A673 (cell line): ENCODE results near the gene CXCL3. TPM values are rescaled to one million over a fixed set of nuclear protein-coding genes. Genes with fewer than 3 reads are reported as not detected.

ENCODE experiments used
- BruUV-seq: library from RNA; stranded (reverse); fragments of 400-500 nt; replicated peaks from 2 replicates; lab custom pipeline; 2021; lab: Mats Ljungman, UMichigan
- CTCF ChIA-PET: fragments of 300-600 bp; sonication (Branson Sonifier 250); formaldehyde crosslinking; loops from one replicate; lab custom pipeline; 2022; ENCODE audit warnings: antibody characterized with exemption; lab: Charles Lee
- POLR2A ChIA-PET: fragments of 300-600 bp; sonication (Branson Sonifier 250); formaldehyde crosslinking; loops from one replicate; lab custom pipeline; 2022; ENCODE audit warnings: antibody characterized with exemption; ENCODE audit not compliant: low non-redundant PET; lab: Charles Lee
- DNase-seq: peaks from one replicate; pipeline ENCODE4 v3.0.0-alpha.2; 2015; ENCODE audit warnings: low spot score
- H3K27ac ChIP-seq: fragments of 200-600 bp; sonication (generic); 2 replicates; pipeline ENCODE4 v1.5.1; 2016; ENCODE audit warnings: mixed run types, low read depth, mild to moderate bottlenecking, mixed read lengths, antibody characterized with exemption, low read length; ENCODE audit not compliant: poor library complexity, severe bottlenecking
- H3K27me3 ChIP-seq: fragments of 200-600 bp; sonication (generic); replicated peaks from 2 replicates; pipeline ENCODE4 v1.6.1; 2017; ENCODE audit warnings: mixed run types, low read depth, mild to moderate bottlenecking, mixed read lengths, antibody characterized with exemption, low read length; ENCODE audit not compliant: insufficient read depth, poor library complexity
- H3K36me3 ChIP-seq: fragments of 200-600 bp; sonication (generic); 2 replicates; pipeline ENCODE4 v1.6.1; 2016; ENCODE audit warnings: mixed run types, mild to moderate bottlenecking, mixed read lengths, antibody characterized with exemption, low read length; ENCODE audit not compliant: insufficient read depth, poor library complexity, severe bottlenecking
- H3K4me1 ChIP-seq: fragments of 200-600 bp; sonication (generic); 2 replicates; pipeline ENCODE4 v1.6.1; 2017; ENCODE audit warnings: mixed run types, mild to moderate bottlenecking, mixed read lengths, antibody characterized with exemption, low read length; ENCODE audit not compliant: insufficient read depth, poor library complexity, severe bottlenecking
- H3K4me3 ChIP-seq: fragments of 200-600 bp; sonication (generic); 2 replicates; pipeline ENCODE4 v1.5.1; 2016; ENCODE audit warnings: low read depth, mixed run types, mild to moderate bottlenecking, mixed read lengths, low read length; ENCODE audit not compliant: poor library complexity, severe bottlenecking
- H3K9me3 ChIP-seq: fragments of 200-600 bp; sonication (generic); 2 replicates; pipeline ENCODE4 v1.6.1; 2016; ENCODE audit warnings: mixed run types, low read depth, mild to moderate bottlenecking, mixed read lengths, antibody characterized with exemption, low read length; ENCODE audit not compliant: poor library complexity, severe bottlenecking
- CTCF ChIP-seq: fragments of 300-800, 200-600 bp; sonication (generic); conservative IDR thresholded peaks from 2 replicates; pipeline ENCODE4 v1.5.1; 2017; ENCODE audit warnings: low read depth, mild to moderate bottlenecking, antibody characterized with exemption, low read length, moderate library complexity, mixed read lengths
- EZH2 ChIP-seq: fragments of 200-600 bp; sonication (generic); IDR thresholded peaks from 2 replicates; pipeline ENCODE4 v1.6.1; 2017; ENCODE audit warnings: borderline replicate concordance, low read depth, mild to moderate bottlenecking, mixed read lengths, antibody characterized with exemption, low read length; ENCODE audit not compliant: poor library complexity, severe bottlenecking
- intact Hi-C: fragments of 100-400 bp; cut with micrococcal nuclease; formaldehyde crosslinking; loops from one replicate; pipeline ENCODE4 v1.10.0; 2022; ENCODE audit not compliant: unreplicated experiment
- total RNA-seq: library from RNA; stranded (reverse); gene quantifications from 2 replicates; pipeline ENCODE4 v1.2.3, GENCODE V29; 2021

The CXCL3 gene
- total RNA-seq, 1 experiment from 2014 or later, result 0.24 TPM

DNA sequence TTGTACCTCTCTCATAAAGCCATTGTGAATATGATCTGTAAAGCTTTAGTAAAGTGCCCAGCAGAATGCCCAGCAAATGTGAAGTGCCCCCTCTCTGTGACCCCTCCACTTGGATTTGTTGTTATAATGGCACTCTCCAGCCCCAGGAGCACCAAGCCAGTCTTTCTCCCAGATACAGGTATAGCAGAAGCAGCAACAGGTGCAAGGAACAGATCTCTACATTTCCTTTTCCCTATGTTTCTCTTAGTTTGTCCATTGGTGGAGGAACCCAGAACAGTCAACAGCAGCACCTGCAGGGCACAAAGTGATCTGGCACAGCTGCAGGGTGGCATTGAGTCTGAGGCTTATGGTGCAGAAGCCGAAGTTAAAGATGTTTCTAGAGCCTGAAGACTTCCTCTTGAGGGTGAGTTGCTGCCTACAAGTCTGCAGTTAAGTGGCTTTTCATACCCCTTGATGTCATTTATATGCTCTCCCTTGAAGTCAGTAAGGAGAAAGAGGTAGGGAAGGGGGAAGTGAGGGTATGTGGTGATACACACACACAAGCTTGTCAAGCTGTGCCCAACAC, 16.1 kb upstream of the CXCL3 start:
- ChIA-PET CTCF (no interaction called here), POLR2A (no interaction called here)
- Histone ChIP-seq H3K27ac (no peak overlapping the region), H3K36me3 (no peaks in the 10 kb centered on the region), H3K27me3 (no peaks in the 10 kb centered on the region), H3K4me3 (no peak overlapping the region), H3K9me3 (no peaks in the 10 kb centered on the region), H3K4me1 (peaks cover 14% of the 10 kb centered on the region)
- intact Hi-C loops, result no loop called here
- TF ChIP-seq CTCF (no peak), EZH2 (no peak)
- no peak for DNase-seq
- BruUV-seq, result no TSS peak

DNA sequence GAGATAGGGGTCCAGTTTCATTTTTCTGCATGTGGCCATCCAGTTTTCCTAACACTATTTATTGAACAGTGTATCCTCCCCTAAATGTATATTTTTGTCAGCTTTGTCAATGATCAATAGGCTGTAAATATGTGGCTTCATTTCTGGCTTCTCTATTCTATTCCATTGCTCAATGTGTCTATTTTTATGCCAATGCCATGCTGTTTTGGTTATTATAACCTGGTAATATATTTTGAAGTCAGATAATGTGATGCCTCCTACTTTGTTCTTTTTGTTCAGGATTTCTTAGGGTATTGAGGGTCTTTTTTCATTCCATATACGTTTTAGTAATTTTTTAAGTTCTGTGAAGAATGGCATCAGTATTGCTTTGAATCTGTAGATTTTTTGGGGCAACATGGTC, 8.7 kb upstream of the CXCL3 start:
- no peak overlapping the region for H3K4me3 ChIP-seq
- no peaks in the 10 kb centered on the region for H3K27me3 ChIP-seq
- H3K4me1 ChIP-seq, result no peaks in the 10 kb centered on the region
- intact Hi-C loops, result no loop called here
- H3K36me3 ChIP-seq, result no peaks in the 10 kb centered on the region
- no peak overlapping the region for H3K27ac ChIP-seq
- no peak for TF ChIP-seq EZH2
- TF ChIP-seq CTCF, result no peak
- no TSS peak for BruUV-seq
- ChIA-PET POLR2A (no interaction called here), CTCF (no interaction called here)
- no peak for DNase-seq
- H3K9me3 ChIP-seq, result peaks cover 8% of the 10 kb centered on the region

- no TSS peak for BruUV-seq
- Histone ChIP-seq H3K36me3 (no peaks in the 10 kb centered on the region), H3K27ac (no peak overlapping the region), H3K27me3 (no peaks in the 10 kb centered on the region), H3K4me3 (no peak overlapping the region), H3K4me1 (no peaks in the 10 kb centered on the region), H3K9me3 (peaks cover 8% of the 10 kb centered on the region)
- TF ChIP-seq EZH2 (no peak), CTCF (no peak)
- CTCF ChIA-PET, result no interaction called here
- no peak for DNase-seq
- POLR2A ChIA-PET, result no interaction called here
- intact Hi-C loops, result no loop called here
Measured at GRCh38 chr4:74045772-74046171, 7.3 kb upstream of the CXCL3 start.
